ENCODE measurements around the gene P4HA1. TPM values are rescaled to one million over a fixed set of nuclear protein-coding genes. Genes with fewer than 3 reads are reported as not detected.
A peak's percentile ranks its signal among the peaks of the same experiment; 100 is the strongest.

P4HA1 gene
- total and polyA plus RNA-seq, 9 of the 15 experiments (the other 6 are each of a cell fraction or from before 2014, with no cell fraction given) = 20.2 to 177 (median 28.6) TPM

GRCh38 chr10:73060738-73061635 lies 35.7 kb downstream of the P4HA1 start (continued):
- TF ChIP-seq REST (IDR thresholded peaks at IDR 0.05; ENCODE audit: borderline replicate concordance) (peak; percentile 31; the same call in 1 of the 2 replicates), REST (CRISPR knock-in tag; IDR thresholded peaks at IDR 0.05; ENCODE audit: low read depth) (no peak), MTF1 (CRISPR knock-in tag; IDR thresholded peaks at IDR 0.05; ENCODE audit: borderline replicate concordance) (no peak), ZZZ3 (IDR thresholded peaks at IDR 0.05) (peak; percentile 71; the same call in 1 of the 2 replicates), MNT (conservative IDR thresholded peaks at IDR 0.05) (no peak), ZNF830 (CRISPR knock-in tag; IDR thresholded peaks at IDR 0.05) (no peak), KLF16 (IDR thresholded peaks at IDR 0.05) (no peak), ZFP30 (CRISPR knock-in tag; IDR thresholded peaks at IDR 0.05; ENCODE audit: borderline replicate concordance) (no peak), ZNF431 (CRISPR knock-in tag; IDR thresholded peaks at IDR 0.05) (no peak), YY1 (IDR thresholded peaks at IDR 0.05; ENCODE audit: borderline replicate concordance in 1 of 3, control insufficient read depth in 1 of 3, extremely low read depth in 1 of 3, insufficient read depth in 3 of 3, insufficient read length in 1 of 3, insufficient replicate concordance in 2 of 3, low read depth in 1 of 3, low read length in 2 of 3) (no peak), TRIM25 (IDR thresholded peaks at IDR 0.05; ENCODE audit: borderline replicate concordance) (no peak), SRSF3 (IDR thresholded peaks at IDR 0.05; ENCODE audit: insufficient read depth, low read length) (no peak), HNRNPH1 (optimal IDR thresholded peaks at IDR 0.05; ENCODE audit: low read depth, low read length) (no peak)
